Parietal lobe (tissue), 2 donors: ENCODE measurements around the gene SYNGR3. TPM values are rescaled to one million over a fixed set of nuclear protein-coding genes. Genes with fewer than 3 reads are reported as not detected.

Experiments used
- small RNA-seq: library from RNA; depleted of rRNA; stranded (forward); fragments of <200 nt; gene quantifications from one replicate; pipeline ENCODE3, GENCODE V24; 2014; ENCODE audit warnings: low replicate concordance
- total RNA-seq: library from RNA; depleted of rRNA; stranded (reverse); fragments of >200 nt; gene quantifications from one replicate; pipeline ENCODE4 v1.2.3, GENCODE V29; 2014

Gene SYNGR3, protein sequence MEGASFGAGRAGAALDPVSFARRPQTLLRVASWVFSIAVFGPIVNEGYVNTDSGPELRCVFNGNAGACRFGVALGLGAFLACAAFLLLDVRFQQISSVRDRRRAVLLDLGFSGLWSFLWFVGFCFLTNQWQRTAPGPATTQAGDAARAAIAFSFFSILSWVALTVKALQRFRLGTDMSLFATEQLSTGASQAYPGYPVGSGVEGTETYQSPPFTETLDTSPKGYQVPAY
- total RNA-seq, result 67.9 TPM

DNA sequence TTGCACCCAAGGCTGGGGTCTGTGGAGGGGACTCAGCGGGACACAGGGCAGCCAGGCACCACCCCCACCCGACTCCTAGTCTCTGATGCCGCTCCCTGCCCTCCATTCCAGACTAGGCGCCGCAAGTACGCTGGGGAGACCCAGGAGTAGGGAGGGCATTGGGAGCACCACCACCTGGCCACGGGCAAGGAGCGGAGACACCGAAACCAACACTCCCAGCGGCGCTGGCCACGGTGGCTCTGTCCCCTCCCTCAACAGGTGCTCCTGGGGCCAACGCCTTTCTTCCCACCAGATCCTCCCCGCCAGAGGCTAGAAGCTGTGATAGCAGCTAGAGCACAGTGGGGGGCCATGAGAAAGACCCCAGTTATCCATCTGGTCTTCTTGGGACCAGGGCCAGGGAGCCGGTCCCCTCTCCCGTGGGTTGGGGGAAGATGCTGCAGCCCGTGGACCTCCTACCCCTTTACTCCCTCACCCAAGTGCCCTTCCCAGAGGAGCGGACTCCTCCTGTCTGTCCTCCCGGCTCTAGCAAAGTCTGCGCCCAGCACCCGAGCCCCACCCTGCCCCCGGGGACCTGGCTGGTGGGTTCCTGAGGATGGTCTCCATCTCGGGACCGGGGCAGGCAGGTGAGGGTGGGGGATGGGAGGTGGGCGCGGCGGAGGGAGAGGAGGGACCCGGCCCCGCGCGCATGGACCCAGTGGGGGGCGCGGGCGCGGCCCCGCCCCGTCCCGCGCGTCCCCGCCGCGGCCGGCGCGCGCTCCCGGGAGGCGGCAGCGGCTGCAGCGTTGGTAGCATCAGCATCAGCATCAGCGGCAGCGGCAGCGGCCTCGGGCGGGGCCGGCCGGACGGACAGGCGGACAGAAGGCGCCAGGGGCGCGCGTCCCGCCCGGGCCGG lies at the start of gene SYNGR3:
Gene SYNGR3 (plus strand): TSS at position 762 of the 892 bp plus-strand sequence. CDS start 133 bp downstream, outside the sequence.

DNA sequence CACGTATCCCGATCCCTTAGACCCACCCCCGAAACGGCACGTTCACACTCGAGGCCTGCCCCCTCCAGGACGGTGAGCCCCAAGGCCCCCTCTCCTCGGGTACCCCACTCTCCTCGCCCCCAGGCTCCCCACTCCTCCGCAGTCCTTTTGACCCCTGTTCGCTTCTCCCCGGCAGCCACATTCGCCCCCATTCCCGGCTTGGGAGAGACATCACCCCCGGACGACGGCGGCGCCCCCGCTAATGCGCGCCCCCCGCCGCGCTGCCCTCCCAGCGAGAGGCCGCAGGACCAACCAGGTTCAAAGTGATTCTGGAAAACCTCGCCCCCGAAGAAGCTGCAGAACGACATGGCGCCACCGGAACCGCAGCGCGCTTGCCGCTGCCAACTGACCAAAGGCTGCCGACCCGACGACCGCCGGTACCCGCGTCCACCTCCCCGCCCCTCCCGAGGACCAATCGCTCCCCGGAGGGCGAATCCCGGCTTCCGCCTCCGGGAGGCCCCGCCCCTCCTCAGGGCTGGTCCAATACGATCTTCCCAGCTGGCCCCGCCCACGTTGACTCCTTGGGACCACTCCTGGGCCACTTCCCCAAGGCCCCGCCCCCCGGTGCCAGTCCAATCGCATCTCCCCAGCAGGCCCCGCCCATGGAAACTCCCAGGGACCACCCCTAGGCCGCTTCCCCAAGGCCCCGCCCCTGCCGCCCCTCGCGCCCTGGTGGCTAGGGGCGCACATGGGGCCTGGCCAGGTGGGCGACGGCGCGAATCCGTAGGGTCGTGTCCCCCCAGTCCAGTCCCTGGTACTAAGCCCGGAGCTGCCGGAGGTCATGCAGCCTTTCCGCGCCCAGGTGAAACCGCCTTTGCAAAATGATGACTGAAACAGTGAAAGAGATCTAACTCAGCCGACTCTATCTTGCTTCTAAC lies 46.7 kb upstream of the SYNGR3 start, which contains the start of gene MSRB1:
Gene MSRB1 (minus strand): TSS at position 390 of the 917 bp plus-strand sequence. CDS start 43 bp downstream, at position 347.

DNA sequence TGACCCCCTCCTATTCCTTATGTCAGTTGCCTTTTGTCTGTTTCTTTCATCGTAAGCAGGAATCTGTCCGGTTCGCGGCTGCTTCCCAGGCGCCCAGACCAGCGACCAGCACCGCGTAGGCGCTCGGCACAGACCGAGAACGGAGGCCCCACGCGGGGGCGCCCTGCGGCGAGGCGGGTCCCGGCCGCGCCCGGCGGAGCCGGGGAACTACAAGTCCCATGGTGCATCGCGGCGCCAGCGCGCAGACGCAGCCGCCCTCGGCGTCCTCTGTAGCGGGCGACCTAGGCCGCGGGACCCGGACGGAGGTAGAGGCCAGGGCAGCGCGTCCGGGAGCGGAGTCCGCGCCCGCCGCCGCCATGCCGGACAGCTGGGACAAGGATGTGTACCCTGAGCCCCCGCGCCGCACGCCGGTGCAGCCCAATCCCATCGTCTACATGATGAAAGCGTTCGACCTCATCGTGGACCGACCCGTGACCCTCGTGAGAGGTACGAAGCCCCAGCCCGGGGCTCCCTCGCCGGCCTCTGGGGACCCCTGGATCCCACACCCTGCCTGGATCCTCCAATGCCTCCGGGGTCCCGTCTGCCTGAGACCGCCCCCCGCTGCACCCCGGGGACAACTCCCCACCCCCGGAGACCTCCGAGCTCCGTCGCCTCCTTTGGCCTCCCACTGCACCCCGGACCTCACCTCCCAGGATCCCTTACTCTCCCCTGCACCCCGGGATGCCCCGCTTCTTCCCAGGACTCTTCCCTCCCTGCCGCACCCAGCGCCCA lies 30.3 kb upstream of the SYNGR3 start, which contains the start of gene NDUFB10:
Gene NDUFB10 (plus strand): TSS at position 270 of the 771 bp plus-strand sequence. CDS start 87 bp downstream, at position 357.

DNA sequence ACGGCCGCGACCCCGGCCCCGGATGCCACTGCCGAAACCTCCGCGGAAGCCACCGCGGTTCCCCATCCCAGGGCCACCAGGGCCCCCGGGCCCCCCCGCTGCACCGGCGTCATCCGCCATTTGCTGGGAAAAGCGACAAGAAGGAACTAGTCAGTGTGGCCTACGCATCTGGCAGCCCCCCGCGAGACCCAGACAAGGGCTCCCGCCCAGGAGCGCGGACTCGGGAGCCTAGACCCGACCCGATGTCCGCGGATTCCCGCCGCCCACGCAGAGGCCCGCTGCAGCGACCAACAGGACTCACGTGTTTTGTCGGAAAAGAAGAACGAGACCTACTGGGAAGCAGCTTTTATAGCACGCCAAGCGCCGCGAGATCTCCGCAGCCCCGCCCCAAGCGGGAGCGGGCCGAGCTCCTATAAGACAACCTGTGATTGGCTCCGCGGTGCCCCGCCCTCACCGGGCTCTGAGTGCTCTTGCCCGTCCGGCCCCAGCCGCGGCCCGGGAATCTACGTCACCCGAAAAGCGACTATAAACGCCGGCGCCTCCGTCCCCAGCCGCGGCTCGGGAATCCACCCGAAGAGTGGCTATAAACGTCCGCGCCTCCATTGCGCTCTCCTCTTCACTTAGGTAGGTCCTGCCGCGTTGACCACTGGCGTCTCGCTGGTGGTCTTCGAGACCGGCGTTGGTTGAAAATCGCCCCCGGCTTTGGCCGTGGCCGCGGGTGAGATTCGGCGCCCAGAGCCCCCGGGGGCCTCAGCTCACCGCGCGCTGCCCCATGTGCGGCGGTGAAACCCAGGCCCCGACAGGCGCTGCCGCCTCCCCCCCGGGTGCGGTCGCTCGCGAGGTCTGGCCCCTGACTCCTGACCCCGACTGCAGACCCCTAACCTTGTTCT lies 25.0 kb upstream of the SYNGR3 start, which contains the start of gene RPS2:
Gene RPS2 (minus strand): TSS at position 321 of the 890 bp plus-strand sequence. CDS start 201 bp downstream, at position 120.

DNA sequence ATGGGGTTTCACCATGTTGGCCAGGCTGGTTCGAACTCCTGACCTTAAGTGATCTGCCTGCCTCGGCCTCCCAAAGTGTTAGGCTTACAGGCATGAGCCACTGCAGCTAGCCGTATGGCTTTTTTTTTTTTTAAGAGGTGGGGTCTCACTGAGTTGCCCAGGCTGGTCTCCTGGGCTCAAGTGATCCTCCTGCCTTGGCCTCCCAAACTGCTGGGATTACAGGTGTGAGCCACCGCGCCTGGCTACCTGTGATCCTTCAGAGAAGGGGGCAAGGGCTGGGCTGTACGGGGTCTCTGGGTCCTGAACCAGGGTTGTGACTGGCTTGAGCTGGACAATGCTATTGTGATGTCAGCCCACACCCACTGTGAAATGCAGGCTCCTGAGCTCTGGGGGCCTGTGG lies 23.3 kb upstream of the SYNGR3 start, which contains the start of gene RNF151:
Gene RNF151 (plus strand): TSS at position 397 of the 400 bp plus-strand sequence. CDS start 26 bp downstream, outside the sequence.

DNA sequence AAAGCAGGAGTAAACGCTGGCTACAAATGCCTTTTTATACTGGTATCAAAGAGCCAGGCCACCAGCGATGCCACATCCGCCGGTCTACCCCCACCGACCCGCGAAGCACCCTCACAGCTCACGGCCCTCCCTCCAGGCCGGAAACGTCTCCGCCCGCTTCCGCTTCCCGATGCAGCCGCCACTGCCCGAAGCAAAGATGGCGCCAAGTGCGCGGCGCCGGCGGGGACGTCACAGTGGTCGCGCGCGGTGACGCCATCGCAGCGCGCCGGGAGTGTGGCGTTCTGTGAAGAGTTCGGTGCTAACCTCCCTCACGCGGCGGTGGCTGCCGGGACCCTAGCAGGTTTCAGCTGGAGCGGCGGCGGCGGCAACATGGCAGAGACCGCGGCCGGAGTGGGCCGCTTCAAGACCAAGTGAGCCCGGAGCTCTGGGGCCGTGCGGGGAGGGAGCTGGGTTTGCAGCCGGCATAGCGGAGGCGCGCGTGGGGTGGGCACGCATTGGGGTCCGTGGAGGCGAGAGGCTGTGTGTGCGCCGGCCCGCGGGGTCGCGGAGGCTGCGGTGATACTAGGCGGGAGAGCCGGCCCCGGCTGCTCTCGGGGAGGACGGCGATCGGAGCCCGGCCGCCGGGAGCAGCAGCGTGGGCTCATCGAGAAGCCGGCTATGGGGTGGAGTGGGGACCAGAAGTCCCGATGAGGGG lies 17.8 kb upstream of the SYNGR3 start, which contains the start of gene TBL3:
Gene TBL3 (plus strand): TSS at position 258 of the 694 bp plus-strand sequence. CDS start 112 bp downstream, at position 370.

DNA sequence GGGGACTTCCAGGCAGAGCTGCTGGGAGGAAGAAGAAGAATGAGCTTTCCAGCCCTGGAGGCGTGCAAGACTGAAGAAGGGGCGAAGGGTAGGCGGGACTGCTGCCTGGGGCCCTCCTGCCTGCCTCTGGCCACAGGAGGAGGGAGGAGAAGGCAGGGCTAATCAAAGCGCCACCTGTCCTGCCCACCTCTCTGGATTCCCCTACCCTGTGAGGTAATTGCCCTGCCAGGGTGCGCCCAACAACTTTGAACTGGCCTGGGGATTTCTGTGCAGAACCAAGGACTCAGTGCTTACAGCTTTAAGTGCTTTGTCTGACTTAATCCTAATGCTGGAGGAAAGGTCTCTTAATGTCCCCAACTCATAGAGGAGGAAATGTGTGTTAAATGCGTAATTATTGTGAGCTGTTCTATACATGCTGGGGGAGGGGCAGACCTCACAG lies 8.4 kb upstream of the SYNGR3 start, which contains the start of gene NOXO1:
Gene NOXO1 (minus strand): TSS at position 72 of the 439 bp plus-strand sequence. CDS start 290 bp downstream, outside the sequence.

DNA sequence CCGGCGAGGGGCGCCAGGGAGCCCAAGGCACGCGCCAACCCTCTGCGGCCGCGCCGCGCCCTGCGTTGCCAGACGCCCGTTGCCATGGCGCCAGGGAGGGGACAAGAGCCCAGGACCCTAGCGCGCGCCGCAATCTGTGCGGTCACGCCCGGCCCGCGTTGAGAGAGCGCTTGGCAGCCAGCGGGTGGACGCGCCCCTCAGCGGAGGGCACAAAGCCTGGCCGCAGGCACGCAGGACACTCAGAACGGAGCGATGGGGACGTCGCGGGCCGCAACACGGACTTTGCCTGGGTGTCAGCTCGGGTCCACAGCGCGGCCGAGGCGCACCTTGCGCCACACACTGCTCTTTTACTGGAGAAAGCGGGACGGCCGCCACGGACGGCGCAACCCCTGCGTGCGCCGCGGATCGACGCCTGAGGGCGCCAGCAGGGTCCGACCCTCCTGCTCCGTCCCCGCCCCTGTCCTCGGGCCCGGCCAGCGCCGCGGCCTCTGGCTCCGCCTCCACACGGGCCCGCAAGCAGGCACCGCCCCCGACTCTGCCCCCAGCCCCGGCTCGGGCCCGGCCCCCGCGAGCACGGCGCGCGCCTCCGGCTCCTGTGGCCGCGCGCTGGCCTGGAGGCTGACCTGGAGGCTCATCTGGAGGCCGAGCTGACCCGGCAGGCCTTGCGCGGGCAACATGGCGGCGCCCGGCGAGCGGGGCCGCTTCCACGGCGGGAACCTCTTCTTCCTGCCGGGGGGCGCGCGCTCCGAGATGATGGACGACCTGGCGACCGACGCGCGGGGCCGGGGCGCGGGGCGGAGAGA lies 6.0 kb upstream of the SYNGR3 start, which contains the start of gene GFER:
Gene GFER (plus strand): TSS at position 650 of the 803 bp plus-strand sequence. CDS start 26 bp downstream, at position 676.

DNA sequence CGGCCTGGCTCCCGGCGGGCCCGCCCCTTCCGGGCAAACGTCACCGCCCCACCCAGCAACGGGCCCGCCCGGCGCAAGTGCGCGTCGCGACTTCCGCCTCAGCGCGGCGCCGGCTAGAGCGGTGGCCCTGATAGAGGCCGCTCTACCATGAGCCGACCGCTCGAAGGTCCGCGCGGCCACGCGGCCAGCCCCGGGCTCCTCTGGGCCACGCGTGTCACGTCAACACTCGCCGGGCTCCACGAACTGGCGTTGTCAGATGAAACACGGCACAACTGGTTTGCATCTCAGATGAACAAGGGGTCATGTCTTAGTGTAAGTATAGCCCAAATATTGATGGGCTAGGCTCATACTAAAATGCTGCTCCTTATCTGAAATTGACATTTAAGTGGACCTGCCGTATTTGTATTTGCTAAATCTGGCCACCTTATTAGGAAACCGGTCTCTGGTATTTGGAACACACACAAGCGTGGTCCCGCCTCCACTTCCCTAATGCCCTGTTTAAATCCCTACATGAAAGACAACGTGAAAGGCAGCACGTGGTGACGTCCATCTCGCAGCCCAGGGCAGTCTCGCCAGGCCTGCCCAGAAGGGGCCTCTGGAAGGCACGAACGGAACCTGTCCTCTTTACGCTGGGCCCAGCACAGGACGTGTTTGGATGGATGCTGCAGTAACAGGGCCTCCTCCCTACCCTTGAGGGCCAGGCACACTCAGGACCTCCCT lies 20.2 kb downstream of the SYNGR3 start, which contains the start of gene ZNF598:
Gene ZNF598 (minus strand): TSS at position 31 of the 720 bp plus-strand sequence.

DNA sequence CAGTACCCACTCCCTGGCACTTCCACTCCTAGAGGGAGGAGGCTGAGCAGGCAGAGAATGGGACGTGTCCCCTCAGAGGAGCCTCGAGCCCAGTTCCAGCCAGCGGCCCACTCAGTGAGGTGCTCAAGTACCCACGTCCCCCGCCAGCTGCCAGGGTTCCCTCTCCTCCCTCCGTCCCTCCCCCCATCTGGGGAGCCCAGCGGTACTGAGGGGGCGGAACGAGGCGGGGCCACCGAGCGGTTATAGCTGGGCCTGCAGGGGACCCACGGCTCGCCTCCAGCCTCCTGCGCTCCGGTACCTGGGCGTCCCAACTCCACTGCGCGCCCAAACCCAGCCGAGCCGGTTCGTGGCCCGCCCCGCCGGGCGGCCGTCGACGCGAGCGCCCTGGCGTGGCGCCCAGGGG lies 29.7 kb downstream of the SYNGR3 start, which contains the start of gene NPW:
Gene NPW (plus strand): TSS at position 268 of the 403 bp plus-strand sequence.

DNA sequence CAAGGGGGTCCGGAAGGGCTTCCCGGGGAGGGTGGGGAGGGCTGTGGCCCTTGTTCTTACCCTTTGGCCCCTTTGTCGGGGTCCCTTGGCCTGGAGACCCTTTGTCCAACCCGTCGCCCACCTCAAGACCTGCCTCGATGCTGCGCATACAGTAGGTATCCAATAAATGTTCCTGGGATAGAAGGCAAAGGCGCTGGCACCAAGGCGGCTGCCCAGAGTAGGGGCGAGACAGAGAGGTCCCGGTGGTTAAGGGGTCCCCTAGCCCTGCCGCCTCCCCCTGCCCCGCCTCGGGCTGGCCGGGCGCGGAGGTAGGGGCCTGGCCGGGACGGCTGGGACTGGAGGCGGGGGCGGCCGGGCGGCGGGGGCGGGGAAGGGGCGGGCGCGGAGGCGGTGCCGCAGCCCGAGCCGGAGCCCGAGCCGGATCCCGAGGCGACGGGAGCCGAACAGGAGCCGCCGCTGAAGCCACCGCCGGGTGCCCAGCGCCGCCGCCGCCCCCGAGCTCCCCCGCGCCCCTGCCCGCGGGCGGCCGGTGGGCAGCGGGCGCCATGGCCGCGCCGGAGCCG lies 36.8 kb downstream of the SYNGR3 start, which contains the start of gene NHERF2:
Gene NHERF2 (plus strand): TSS at position 442 of the 563 bp plus-strand sequence. CDS start 104 bp downstream, at position 546.

Small RNA genes within 50 kb of the gene (small RNA-seq; reads per million reads assigned to genes)
- not detected for gene AC005363.2
- not detected for gene RN7SL219P
- not detected for gene SNORA10
- not detected for gene SNORA64

Other genes starting within 250 kb of the SYNGR3 start
- gene NME3, start 218.4 kb upstream of the SYNGR3 start, total RNA-seq, result 26.9 TPM
- gene EME2, start 217.2 kb upstream of the SYNGR3 start, total RNA-seq, result 18.2 TPM
- gene MRPS34, start 216.8 kb upstream of the SYNGR3 start, total RNA-seq, result 27.5 TPM
- gene SPSB3, start 207.4 kb upstream of the SYNGR3 start, total RNA-seq, result 74.2 TPM
- 46.6 TPM for gene NUBP2, start 207.0 kb upstream of the SYNGR3 start, total RNA-seq
- gene IGFALS, start 196.3 kb upstream of the SYNGR3 start, total RNA-seq, result 0.31 TPM
- gene HAGH, start 163.1 kb upstream of the SYNGR3 start, total RNA-seq, result 59.5 TPM
- gene FAHD1, start 162.8 kb upstream of the SYNGR3 start, total RNA-seq, result 61.7 TPM
- not detected for gene MEIOB, start 117.8 kb upstream of the SYNGR3 start, total RNA-seq
- not detected for gene HS3ST6, start 71.6 kb upstream of the SYNGR3 start, total RNA-seq
- gene MSRB1, start 46.8 kb upstream of the SYNGR3 start, total RNA-seq, result 3.1 TPM
- gene RPL3L, start 35.3 kb upstream of the SYNGR3 start, total RNA-seq, result not detected
- 73.6 TPM for gene NDUFB10, start 30.4 kb upstream of the SYNGR3 start, total RNA-seq
- gene RPS2, start 25.1 kb upstream of the SYNGR3 start, total RNA-seq, result 1,162 TPM
- not detected for gene RNF151, start 23.1 kb upstream of the SYNGR3 start, total RNA-seq
- 16.6 TPM for gene TBL3, start 17.9 kb upstream of the SYNGR3 start, total RNA-seq
- gene NOXO1, start 8.5 kb upstream of the SYNGR3 start, total RNA-seq, result 2.8 TPM
- 16.6 TPM for gene GFER, start 5.8 kb upstream of the SYNGR3 start, total RNA-seq
- gene ZNF598, start 19.9 kb downstream of the SYNGR3 start, total RNA-seq, result 9.4 TPM
- not detected for gene NPW, start 29.8 kb downstream of the SYNGR3 start, total RNA-seq
- 10.0 TPM for gene NHERF2, start 36.9 kb downstream of the SYNGR3 start, total RNA-seq
- gene NTHL1, start 57.9 kb downstream of the SYNGR3 start, total RNA-seq, result 22.5 TPM
- 148 TPM for gene TSC2, start 58.0 kb downstream of the SYNGR3 start, total RNA-seq
- gene PKD1, start 145.9 kb downstream of the SYNGR3 start, total RNA-seq, result 272 TPM
- gene RAB26, start 158.7 kb downstream of the SYNGR3 start, total RNA-seq, result 4.4 TPM
- gene TRAF7, start 165.8 kb downstream of the SYNGR3 start, total RNA-seq, result 34.7 TPM
- gene CASKIN1, start 206.6 kb downstream of the SYNGR3 start, total RNA-seq, result 39.8 TPM
- 18.5 TPM for gene MLST8, start 215.5 kb downstream of the SYNGR3 start, total RNA-seq
- 8.5 TPM for gene BRICD5, start 220.9 kb downstream of the SYNGR3 start, total RNA-seq
- gene PGP, start 224.9 kb downstream of the SYNGR3 start, total RNA-seq, result 23.8 TPM
- 46.6 TPM for gene E4F1, start 233.6 kb downstream of the SYNGR3 start, total RNA-seq
- 7.5 TPM for gene DNASE1L2, start 246.5 kb downstream of the SYNGR3 start, total RNA-seq